Stomach (tissue), 4 donors: Measurements from ENCODE around the gene LIPM.

Source experiments
- CTCF ChIP-seq, 7 experiments: fragments of 450-650 bp in 4 of 7; fragments of 200-600 bp in 3 of 7; sonication (generic) in 3 of 7; IDR thresholded peaks; one replicate each; pipeline ENCODE4 v1.5.1; 2016 to 2019; ENCODE audit warnings: antibody characterized with exemption in 7 of 7, control low read depth in 2 of 7, mild to moderate bottlenecking in 1 of 7
- EP300 ChIP-seq: sonication (generic); formaldehyde crosslinking; IDR thresholded peaks from one replicate; pipeline ENCODE4 v1.6.1; 2017; ENCODE audit warnings: antibody characterized with exemption
- POLR2A ChIP-seq, 4 donors: fragments of 450-650 bp; IDR thresholded peaks; one replicate each; pipeline ENCODE4 v1.6.1; 2016; ENCODE audit warnings: antibody characterized with exemption in 4 of 4, control low read depth in 2 of 4, mild to moderate bottlenecking in 1 of 4, moderate library complexity in 1 of 4
- POLR2AphosphoS5 ChIP-seq, 3 donors: sonication (generic); formaldehyde crosslinking; IDR thresholded peaks; one replicate each; pipeline ENCODE4 v1.6.1; 2016; ENCODE audit warnings: antibody characterized with exemption in 3 of 3

- TF ChIP-seq CTCF (IDR thresholded peaks at IDR 0.05), result no peak
- no peak for TF ChIP-seq EP300
- TF ChIP-seq POLR2AphosphoS5 (IDR thresholded peaks at IDR 0.05), result no peak
- no peak for TF ChIP-seq POLR2A (IDR thresholded peaks at IDR 0.05)
Observed at GRCh38 chr10:88762906-88763305, 39.6 kb upstream of the LIPM start.
